T-cell (primary cell): Measurements from ENCODE around the gene CHIA. TPM values are rescaled to one million over a fixed set of nuclear protein-coding genes. Genes with fewer than 3 reads are reported as not detected.

Experiments
- ATAC-seq, 4 experiments: fragments of 200-7000 bp in 3 of 4; fragments of 150-1000 bp in 1 of 4; cut with Tn5 transposase; replicated peaks in 1 of 4; 1 replicate in 3 of 4; 2 replicates in 1 of 4; pipeline ENCODE4 v1.10.0; 2021; ENCODE audit warnings: moderate library complexity in 3 of 4, mild to moderate bottlenecking in 2 of 4, moderate number of reproducible peaks in 1 of 4
- CTCF ChIA-PET, 2 donors: fragments of 300-600 bp; sonication (Branson Sonifier 250); formaldehyde crosslinking; loops; one replicate each; lab custom pipeline; 2022; ENCODE audit warnings: antibody characterized with exemption in 2 of 2; lab: Charles Lee
- POLR2A ChIA-PET, 2 donors: fragments of 300-600 bp; sonication (Branson Sonifier 250); formaldehyde crosslinking; loops; one replicate each; lab custom pipeline; 2022; ENCODE audit warnings: antibody characterized with exemption in 2 of 2; lab: Charles Lee
- DNase-seq, 35 experiments: peaks; one replicate each; pipeline versions ENCODE4 v3.0.0 to v3.0.0-alpha.2; 2013 to 2023
- H3K27ac ChIP-seq: one replicate; pipeline ENCODE4 v1.5.1; 2013; ENCODE audit warnings: low read length
- H3K27me3 ChIP-seq, 2 experiments: replicated peaks in 1 of 2; 1 replicate in 1 of 2; 2 replicates in 1 of 2; pipeline versions ENCODE4 v1.6.1 to v1.7.0; 2013; ENCODE audit warnings: low read length in 1 of 2, mixed read lengths in 1 of 2; ENCODE audit not compliant: control insufficient read depth in 2 of 2, insufficient read depth in 2 of 2; ENCODE audit errors: extremely low read depth in 1 of 2
- H3K36me3 ChIP-seq, 2 donors: 1 replicate in 1 of 2; 2 replicates in 1 of 2; pipeline versions ENCODE4 v1.6.1 to v1.7.0; 2013; ENCODE audit warnings: low read length in 1 of 2; ENCODE audit not compliant: control insufficient read depth in 2 of 2, insufficient read depth in 1 of 2; ENCODE audit errors: extremely low read depth in 1 of 2
- H3K4me1 ChIP-seq, 2 experiments: 1 replicate in 1 of 2; 2 replicates in 1 of 2; pipeline versions ENCODE4 v1.6.1 to v1.7.0; 2013; ENCODE audit warnings: low read length in 2 of 2, mixed read lengths in 1 of 2; ENCODE audit not compliant: insufficient read depth in 2 of 2, control insufficient read depth in 1 of 2; ENCODE audit errors: extremely low read depth in 1 of 2
- H3K4me3 ChIP-seq, 2 donors: 1 replicate in 1 of 2; 2 replicates in 1 of 2; pipeline versions ENCODE4 v1.5.1 to v1.7.0; 2013; ENCODE audit warnings: mild to moderate bottlenecking in 2 of 2, low read length in 1 of 2, moderate library complexity in 1 of 2; ENCODE audit not compliant: control insufficient read depth in 1 of 2; ENCODE audit errors: extremely low read depth in 1 of 2
- H3K9me3 ChIP-seq: 2 replicates; pipeline ENCODE4 v1.7.0; 2013
- H3K27ac Mint-ChIP-seq, 2 donors: one replicate each; pipeline ENCODE4 v1.8.0; 2020 to 2021; ENCODE audit warnings: mild to moderate bottlenecking in 2 of 2, mixed read lengths in 2 of 2
- H3K27me3 Mint-ChIP-seq, 2 donors: one replicate each; pipeline ENCODE4 v1.8.0; 2021 to 2022; ENCODE audit warnings: mixed read lengths in 2 of 2
- H3K36me3 Mint-ChIP-seq: one replicate; pipeline ENCODE4 v1.8.0; 2021; ENCODE audit warnings: mixed read lengths
- H3K4me1 Mint-ChIP-seq, 3 donors: one replicate each; pipeline ENCODE4 v1.8.0; 2020 to 2022; ENCODE audit warnings: mixed read lengths in 3 of 3, mild to moderate bottlenecking in 1 of 3
- H3K4me3 Mint-ChIP-seq, 3 donors: one replicate each; pipeline ENCODE4 v1.8.0; 2020 to 2022; ENCODE audit warnings: mild to moderate bottlenecking in 3 of 3, mixed read lengths in 3 of 3, moderate library complexity in 3 of 3
- H3K9me3 Mint-ChIP-seq, 3 donors: one replicate each; pipeline ENCODE4 v1.8.0; 2020 to 2022; ENCODE audit warnings: mixed read lengths in 3 of 3
- WGBS: methylation state at CpG from one replicate; pipeline ENCODE4 v1.1.5; 2013; ENCODE audit warnings: missing lambda C conversion rate; ENCODE audit not compliant: insufficient coverage; 5-methylcytosine and 5-hydroxymethylcytosine counted together
- total RNA-seq, 35 experiments: library from RNA in 6 of 35; stranded (reverse) in 6 of 35; fragments of 120-200 nt in 1 of 35; gene quantifications; one replicate each; pipeline versions ENCODE4 v1.2.1 to v1.2.4 and lab custom pipeline; 2013 to 2026

CHIA gene
- total RNA-seq, 5 donors from 2014 or later (not counting 1 experiment from before 2014, with no cell fraction given) = not detected

- H3K36me3 Mint-ChIP-seq = peaks cover 1% of the 10 kb centered on the region
- peaks cover 19 to 25% of the 10 kb centered on the region in 2 donors for H3K27me3 Mint-ChIP-seq
- peaks cover 9 to 15% of the 10 kb centered on the region in 2 experiments for H3K4me1 ChIP-seq
- no peaks in the 10 kb centered on the region for H3K9me3 ChIP-seq
- WGBS = 45% methylated on average over 13 of the region's 16 CpGs
- no peak overlapping the region for H3K27ac ChIP-seq
- H3K36me3 ChIP-seq = no peaks in the 10 kb centered on the region
- H3K9me3 Mint-ChIP-seq = peaks cover 0 to 1% (median 0%) of the 10 kb centered on the region in 3 donors
- H3K4me1 Mint-ChIP-seq = peaks cover 15 to 30% (median 24%) of the 10 kb centered on the region in 3 donors
- ChIA-PET CTCF (interaction anchor here in 1 of 2 donors (0.8 kb wide), 1 partner anchor 9 kb away, joined by 4 read pairs; no protein-coding TSS in a partner anchor), POLR2A (interaction anchor here in 1 of 2 donors (0.6 kb wide), 1 partner anchor 23 kb away, joined by 3 read pairs; no protein-coding TSS in a partner anchor)
- H3K27ac Mint-ChIP-seq = no peak overlapping the region
- H3K4me3 ChIP-seq = peak overlapping the region; percentile 28 to 75
- ATAC-seq = peak in 1 of 4 experiments; percentile 16
- peak overlapping the region; percentile 49 to 66 (median 58) for H3K4me3 Mint-ChIP-seq
- DNase-seq = no peak
- peaks cover 5 to 25% of the 10 kb centered on the region in 2 experiments for H3K27me3 ChIP-seq
Measured at GRCh38 chr1:111271464-111271801, 19.2 kb upstream of the CHIA start.

GRCh38 chr1:111272081-111272480, 18.6 kb upstream of the CHIA start:
- Histone ChIP-seq H3K4me1 (peaks cover 9 to 15% of the 10 kb centered on the region in 2 experiments), H3K4me3 (no peak overlapping the region), H3K36me3 (no peaks in the 10 kb centered on the region), H3K27ac (no peak overlapping the region), H3K27me3 (peaks cover 5 to 21% of the 10 kb centered on the region in 2 experiments), H3K9me3 (no peaks in the 10 kb centered on the region)
- DNase-seq = no peak
- no CpG with 5 or more reads among the region's 3 CpGs for WGBS
- Mint-ChIP-seq H3K4me1 (peaks cover 15 to 32% (median 24%) of the 10 kb centered on the region in 3 donors), H3K4me3 (peak overlapping the region in 1 of 3 donors; percentile 66), H3K36me3 (no peaks in the 10 kb centered on the region), H3K9me3 (no peaks in the 10 kb centered on the region), H3K27ac (no peak overlapping the region), H3K27me3 (peaks cover 19 to 25% of the 10 kb centered on the region in 2 donors)
- ChIA-PET POLR2A (interaction anchor here in 1 of 2 donors (0.6 kb wide), 2 partner anchors 22 to 134 kb away, joined by 3 to 5 read pairs; no protein-coding TSS in a partner anchor), CTCF (interaction anchor here in 1 of 2 donors (0.8 kb wide), 1 partner anchor 8 kb away, joined by 4 read pairs; no protein-coding TSS in a partner anchor)
- ATAC-seq = no peak

GRCh38 chr1:111274653-111275052, 16.0 kb upstream of the CHIA start:
- peaks cover 5 to 16% of the 10 kb centered on the region in 2 experiments for H3K27me3 ChIP-seq
- WGBS = no CpG with 5 or more reads among the region's 4 CpGs
- H3K4me1 ChIP-seq = peaks cover 9 to 15% of the 10 kb centered on the region in 2 experiments
- H3K27ac ChIP-seq = no peak overlapping the region
- no peak overlapping the region for H3K4me3 ChIP-seq
- ChIA-PET POLR2A (interaction anchor here in 1 of 2 donors (0.6 kb wide), 1 partner anchor 1471 kb away, joined by 3 read pairs; no protein-coding TSS in a partner anchor), CTCF (no interaction called here)
- H3K27me3 Mint-ChIP-seq = peaks cover 19 to 25% of the 10 kb centered on the region in 2 donors
- peak overlapping the region; percentile 29 to 61 for H3K27ac Mint-ChIP-seq
- H3K4me3 Mint-ChIP-seq = peak overlapping the region in 1 of 3 donors; percentile 15
- H3K36me3 ChIP-seq = no peaks in the 10 kb centered on the region
- no peaks in the 10 kb centered on the region for H3K36me3 Mint-ChIP-seq
- H3K4me1 Mint-ChIP-seq = peaks cover 22 to 32% (median 32%) of the 10 kb centered on the region in 3 donors
- peaks cover 0 to 9% (median 0%) of the 10 kb centered on the region in 3 donors for H3K9me3 Mint-ChIP-seq
- DNase-seq = peak in 1 of 35 experiments; percentile 14
- no peak for ATAC-seq
- no peaks in the 10 kb centered on the region for H3K9me3 ChIP-seq

GRCh38 chr1:111275079-111275478, 15.6 kb upstream of the CHIA start:
- POLR2A ChIA-PET = interaction anchor here in 1 of 2 donors (0.6 kb wide), 2 partner anchors 142 to 1472 kb away, joined by 3 to 6 read pairs; no protein-coding TSS in a partner anchor
- 50% methylated on average over 1 of the region's 1 CpG for WGBS

GRCh38 chr1:111275780-111276433, 14.7 kb upstream of the CHIA start:
- Mint-ChIP-seq H3K4me1 (peaks cover 18 to 30% (median 29%) of the 10 kb centered on the region in 3 donors), H3K27me3 (peaks cover 18% of the 10 kb centered on the region in 2 donors), H3K27ac (no peak overlapping the region), H3K9me3 (peaks cover 0 to 9% (median 0%) of the 10 kb centered on the region in 3 donors), H3K4me3 (no peak overlapping the region), H3K36me3 (no peaks in the 10 kb centered on the region)
- Histone ChIP-seq H3K4me1 (peaks cover 7 to 10% of the 10 kb centered on the region in 2 experiments), H3K9me3 (no peaks in the 10 kb centered on the region), H3K36me3 (no peaks in the 10 kb centered on the region), H3K27me3 (peaks cover 5 to 8% of the 10 kb centered on the region in 2 experiments), H3K27ac (no peak overlapping the region), H3K4me3 (no peak overlapping the region)
- DNase-seq (no peak), ATAC-seq (no peak)
- POLR2A ChIA-PET = interaction anchor here in 1 of 2 donors (0.6 kb wide), 1 partner anchor 143 kb away, joined by 6 read pairs; no protein-coding TSS in a partner anchor
- CTCF ChIA-PET = no interaction called here

More at GRCh38 chr1:111275079-111275478, 15.6 kb upstream of the CHIA start:
- ATAC-seq = no peak
- peaks cover 19 to 25% of the 10 kb centered on the region in 2 donors for H3K27me3 Mint-ChIP-seq
- Histone ChIP-seq H3K4me3 (no peak overlapping the region), H3K4me1 (peaks cover 9 to 15% of the 10 kb centered on the region in 2 experiments), H3K27ac (no peak overlapping the region), H3K27me3 (peaks cover 5 to 16% of the 10 kb centered on the region in 2 experiments), H3K9me3 (no peaks in the 10 kb centered on the region), H3K36me3 (no peaks in the 10 kb centered on the region)
- H3K27ac Mint-ChIP-seq = peak overlapping the region in 1 of 2 donors; percentile 29
- H3K9me3 Mint-ChIP-seq = peaks cover 0 to 9% (median 0%) of the 10 kb centered on the region in 3 donors
- peak overlapping the region in 1 of 3 donors; percentile 13 for H3K4me3 Mint-ChIP-seq
- H3K36me3 Mint-ChIP-seq = no peaks in the 10 kb centered on the region
- DNase-seq = no peak
- H3K4me1 Mint-ChIP-seq = peaks cover 22 to 32% (median 32%) of the 10 kb centered on the region in 3 donors
- CTCF ChIA-PET = no interaction called here

- H3K9me3 ChIP-seq = no peaks in the 10 kb centered on the region
- H3K4me3 ChIP-seq = no peak overlapping the region
- no peak overlapping the region for H3K27ac ChIP-seq
- ChIA-PET POLR2A (no interaction called here), CTCF (no interaction called here)
- no peaks in the 10 kb centered on the region for H3K36me3 Mint-ChIP-seq
- no peak overlapping the region for H3K4me3 Mint-ChIP-seq
- ATAC-seq = no peak
- peaks cover 8 to 21% (median 20%) of the 10 kb centered on the region in 3 donors for H3K4me1 Mint-ChIP-seq
- peaks cover 0 to 9% (median 0%) of the 10 kb centered on the region in 3 donors for H3K9me3 Mint-ChIP-seq
- no peak overlapping the region for H3K27ac Mint-ChIP-seq
- H3K36me3 ChIP-seq = no peaks in the 10 kb centered on the region
- H3K4me1 ChIP-seq = peaks cover 0 to 3% of the 10 kb centered on the region in 2 experiments
- no peaks in the 10 kb centered on the region for H3K27me3 Mint-ChIP-seq
- no peaks in the 10 kb centered on the region for H3K27me3 ChIP-seq
- no peak for DNase-seq
- 74% methylated on average over 4 of the region's 4 CpGs for WGBS
Measured at GRCh38 chr1:111279144-111279543, 11.5 kb upstream of the CHIA start.
